ENCODE measurements around the gene NOCT.
A peak's percentile ranks its signal among the peaks of the same experiment; 100 is the strongest.
"Not testable (repeated sequence)": the region's sequence is repeated elsewhere in the genome, so short reads cannot be mapped to it uniquely, and the experiment has no call there.

NOCT gene

GRCh38 chr4:139008278-139008677, 7.3 kb upstream of the NOCT start:
- not testable (repeated sequence) for H3K4me3 ChIP-seq (ENCODE audit: low read depth, low read length)

- no peak overlapping the region for H3K4me3 ChIP-seq (ENCODE audit: low read depth, low read length)
These were observed 5.9 kb upstream of the NOCT start for GRCh38 chr4:139009702-139010101.

GRCh38 chr4:139011225-139011950, 4.2 kb upstream of the NOCT start:
- H3K4me3 ChIP-seq (ENCODE audit: low read depth, low read length) = no peak overlapping the region

- peak overlapping the region; percentile 77 for H3K4me3 ChIP-seq (ENCODE audit: low read depth, low read length)
These were observed 961 bp upstream of the NOCT start for GRCh38 chr4:139014371-139015268.

- peak overlapping the region; percentile 77 for H3K4me3 ChIP-seq (ENCODE audit: low read depth, low read length)
These were observed 429 bp downstream of the NOCT start for GRCh38 chr4:139015948-139016471.

- H3K4me3 ChIP-seq (ENCODE audit: low read depth, low read length) = peak overlapping the region; percentile 6
These were observed 2.3 kb downstream of the NOCT start for GRCh38 chr4:139017861-139018260.

- no peak overlapping the region for H3K4me3 ChIP-seq (ENCODE audit: low read depth, low read length)
These were observed 2.9 kb downstream of the NOCT start for GRCh38 chr4:139018501-139018900.

- no peak overlapping the region for H3K4me3 ChIP-seq (ENCODE audit: low read depth, low read length)
These were observed 3.6 kb downstream of the NOCT start for GRCh38 chr4:139018971-139019758.

- no peak overlapping the region for H3K4me3 ChIP-seq (ENCODE audit: low read depth, low read length)
These were observed 4.8 kb downstream of the NOCT start for GRCh38 chr4:139020384-139020783.

GRCh38 chr4:139021071-139021470, 5.5 kb downstream of the NOCT start:
- H3K4me3 ChIP-seq (ENCODE audit: low read depth, low read length) = not testable (repeated sequence)

GRCh38 chr4:139022835-139023234, 7.3 kb downstream of the NOCT start:
- H3K4me3 ChIP-seq (ENCODE audit: low read depth, low read length) = no peak overlapping the region

- no peak overlapping the region for H3K4me3 ChIP-seq (ENCODE audit: low read depth, low read length)
These were observed 9.1 kb downstream of the NOCT start for GRCh38 chr4:139024686-139025085.

- no peak overlapping the region for H3K4me3 ChIP-seq (ENCODE audit: low read depth, low read length)
These were observed 10.3 kb downstream of the NOCT start for GRCh38 chr4:139025841-139026240.

- no peak overlapping the region for H3K4me3 ChIP-seq (ENCODE audit: low read depth, low read length)
These were observed 12.2 kb downstream of the NOCT start for GRCh38 chr4:139027776-139028175.

GRCh38 chr4:139028191-139028661, 12.6 kb downstream of the NOCT start:
- no peak overlapping the region for H3K4me3 ChIP-seq (ENCODE audit: low read depth, low read length)

GRCh38 chr4:139029866-139030363, 14.3 kb downstream of the NOCT start:
- H3K4me3 ChIP-seq (ENCODE audit: low read depth, low read length) = not testable (repeated sequence)

- no peak overlapping the region for H3K4me3 ChIP-seq (ENCODE audit: low read depth, low read length)
These were observed 15.1 kb downstream of the NOCT start for GRCh38 chr4:139030614-139031235.

GRCh38 chr4:139035650-139036049, 20.1 kb downstream of the NOCT start:
- no peak overlapping the region for H3K4me3 ChIP-seq (ENCODE audit: low read depth, low read length)

- H3K4me3 ChIP-seq (ENCODE audit: low read depth, low read length) = no peak overlapping the region
These were observed 21.3 kb downstream of the NOCT start for GRCh38 chr4:139036885-139037284.

- no peak overlapping the region for H3K4me3 ChIP-seq (ENCODE audit: low read depth, low read length)
These were observed 23.4 kb downstream of the NOCT start for GRCh38 chr4:139038874-139039443.

Measured in iPS-11a (cell line).